HG03575 (cell line): ENCODE measurements around the gene TNK2.
A peak's percentile ranks its signal among the peaks of the same experiment; 100 is the strongest.
"Not testable (repeated sequence)": the region's sequence is repeated elsewhere in the genome, so short reads cannot be mapped to it uniquely, and the experiment has no call there.

Experiments used
- ATAC-seq: cut with Tn5 transposase; IDR thresholded peaks from one replicate; pipeline ENCODE4 v1.9.1; 2021; ENCODE audit not compliant: unreplicated experiment, insufficient number of reproducible peaks, low FRiP score; ENCODE audit errors: extremely low read depth

TNK2 gene

GRCh38 chr3:195921334-195921791 is 13.0 kb upstream of the TNK2 start:
- no peak for ATAC-seq

- ATAC-seq: no peak
Measured at GRCh38 chr3:195918176-195918575, 9.8 kb upstream of the TNK2 start.

- ATAC-seq: no peak
Measured at GRCh38 chr3:195916991-195917390, 8.6 kb upstream of the TNK2 start.

DNA sequence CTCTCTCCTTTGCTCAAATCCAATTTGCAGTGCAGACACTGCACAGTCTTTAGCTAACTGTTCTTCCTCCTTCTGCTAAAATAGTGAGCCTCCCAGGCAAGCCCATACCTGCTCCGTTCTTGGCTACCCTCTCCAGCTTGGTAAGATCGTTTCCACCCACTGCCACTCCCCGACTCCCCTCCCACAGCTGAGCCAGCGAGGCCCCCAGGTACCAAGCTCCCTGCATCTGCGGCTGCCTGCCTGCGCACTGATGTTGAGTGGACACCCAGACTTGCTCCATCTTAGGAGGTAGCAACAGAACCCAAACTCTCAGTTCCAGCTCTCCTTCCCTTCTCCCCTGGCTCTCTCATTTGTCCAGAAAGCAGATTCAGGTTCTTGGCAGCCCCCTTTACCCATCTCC is 7.9 kb upstream of the TNK2 start:
- ATAC-seq: no peak

GRCh38 chr3:195914648-195915473 is 6.5 kb upstream of the TNK2 start:
- peak; percentile 68 for ATAC-seq

DNA sequence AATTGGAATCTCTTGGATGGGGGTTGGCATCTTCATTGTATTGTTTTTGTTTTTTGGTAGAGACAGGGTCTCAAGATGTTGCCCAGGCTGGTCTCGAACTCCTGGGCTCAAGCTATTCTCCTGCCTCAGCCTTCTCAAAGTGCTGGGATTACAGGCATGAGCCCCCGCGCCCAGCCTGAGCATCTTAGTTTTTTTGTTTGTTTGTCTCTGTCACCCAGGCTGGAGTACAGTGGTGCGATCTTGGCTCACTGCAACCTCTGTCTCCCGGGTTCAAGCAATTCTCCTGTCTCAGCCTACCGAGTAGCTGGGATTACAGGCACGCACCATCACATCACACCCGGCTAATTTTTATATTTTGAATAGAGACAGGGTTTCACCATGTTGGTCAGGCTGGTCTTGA is 5.8 kb upstream of the TNK2 start:
- not testable (repeated sequence) for ATAC-seq

GRCh38 chr3:195913382-195913781 is 5.0 kb upstream of the TNK2 start:
- ATAC-seq: no peak

GRCh38 chr3:195911946-195912270 is 3.6 kb upstream of the TNK2 start:
- no peak for ATAC-seq

GRCh38 chr3:195911041-195911945 is 2.9 kb upstream of the TNK2 start:
- no peak for ATAC-seq

- ATAC-seq: no peak
Measured at GRCh38 chr3:195910499-195910845, 2.1 kb upstream of the TNK2 start.

GRCh38 chr3:195909644-195910498 is 1.5 kb upstream of the TNK2 start:
- ATAC-seq: no peak

GRCh38 chr3:195908694-195909581 is 587 bp upstream of the TNK2 start:
- ATAC-seq: no peak

GRCh38 chr3:195907684-195907933 is 742 bp downstream of the TNK2 start:
- no peak for ATAC-seq

- ATAC-seq: no peak
Measured at GRCh38 chr3:195906865-195907683, 1.3 kb downstream of the TNK2 start.

DNA sequence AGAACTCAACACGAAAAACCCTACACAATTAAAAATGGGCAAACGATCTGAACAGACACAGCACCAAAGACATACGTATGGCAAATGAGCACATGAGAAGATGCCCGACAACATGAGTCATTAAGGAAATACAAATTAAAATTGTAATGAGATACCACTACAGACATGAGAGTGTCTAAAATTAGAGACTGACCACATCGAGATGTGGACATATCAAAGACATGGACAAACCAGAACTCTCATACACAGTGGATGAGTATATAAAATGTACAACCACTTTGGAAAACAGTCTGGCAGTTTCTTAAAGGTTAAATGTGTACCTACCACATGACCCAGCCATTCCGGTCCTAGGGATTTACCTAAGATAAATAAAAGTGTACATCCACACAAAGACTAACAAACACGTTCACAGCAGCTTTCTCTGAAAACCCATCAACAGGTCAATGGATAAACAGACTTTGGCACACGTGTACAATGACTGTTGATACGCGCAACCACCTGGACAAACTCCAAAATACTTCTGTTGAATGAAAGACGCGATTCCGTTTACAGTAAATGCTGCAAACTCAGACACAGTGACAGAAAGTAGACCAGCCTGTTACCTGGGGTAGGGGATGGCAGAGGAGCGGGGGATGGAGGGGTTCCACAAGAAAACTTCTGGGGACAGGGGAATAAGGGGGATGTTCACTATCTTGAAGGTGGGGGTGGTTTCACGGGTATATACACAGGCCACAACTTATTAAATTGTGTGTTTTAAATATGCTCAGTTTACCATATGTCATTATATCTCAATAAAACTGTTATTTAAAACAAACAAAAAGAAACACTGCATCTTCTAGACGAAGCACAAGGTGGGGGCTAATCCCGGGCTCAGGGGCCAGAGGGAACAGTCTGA is 2.1 kb downstream of the TNK2 start:
- no peak for ATAC-seq

DNA sequence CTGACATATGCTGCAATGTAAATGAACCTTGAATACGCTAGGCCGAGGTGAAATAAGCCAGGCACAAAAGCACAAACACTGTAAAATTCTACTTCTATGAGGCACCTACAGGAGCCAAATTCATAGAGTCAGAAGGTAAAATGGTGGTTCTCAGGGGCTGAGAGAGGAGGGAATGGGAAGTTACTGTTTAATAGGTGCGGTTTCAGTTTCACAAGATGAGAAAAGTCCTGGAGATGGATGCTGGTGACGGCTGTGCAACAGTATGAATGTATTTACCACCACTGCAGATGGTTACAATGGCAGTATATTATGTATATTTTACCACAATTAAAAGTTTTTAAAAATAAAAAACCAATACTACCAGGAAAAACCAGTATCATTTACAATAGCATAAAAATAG is 4.0 kb downstream of the TNK2 start:
- no peak for ATAC-seq

DNA sequence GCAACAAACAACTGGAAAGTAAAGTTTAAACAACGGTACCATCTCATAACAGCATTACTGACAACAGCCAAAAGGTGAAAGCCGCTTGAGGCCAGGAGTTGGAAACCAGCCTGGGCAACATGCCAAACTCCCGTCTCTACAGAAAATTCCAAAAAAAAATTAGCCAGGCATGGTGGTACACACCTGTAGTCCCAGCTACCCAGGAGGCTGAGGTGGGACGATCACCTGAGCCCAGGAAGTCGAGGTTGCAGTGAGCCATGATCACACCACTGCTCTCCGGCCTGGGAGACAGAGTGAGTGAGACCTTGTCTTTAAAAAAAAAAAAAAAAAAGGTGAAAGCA is 4.4 kb downstream of the TNK2 start:
- no peak for ATAC-seq
